Stimulated activated CD4-positive, alpha-beta T cell treated with anti-CD3 and anti-CD28 coated beads, Interleukin-1b, Interleukin-23, amount 100 ng/mL, for 48 hours (primary cell): ENCODE results near the gene UBE2H.
"Not testable (repeated sequence)": the region's sequence is repeated elsewhere in the genome, so short reads cannot be mapped to it uniquely, and the experiment has no call there.

Experiments used
- DNase-seq: peaks from one replicate; pipeline ENCODE4 v3.0.0-alpha.2; 2020

Gene UBE2H

DNA sequence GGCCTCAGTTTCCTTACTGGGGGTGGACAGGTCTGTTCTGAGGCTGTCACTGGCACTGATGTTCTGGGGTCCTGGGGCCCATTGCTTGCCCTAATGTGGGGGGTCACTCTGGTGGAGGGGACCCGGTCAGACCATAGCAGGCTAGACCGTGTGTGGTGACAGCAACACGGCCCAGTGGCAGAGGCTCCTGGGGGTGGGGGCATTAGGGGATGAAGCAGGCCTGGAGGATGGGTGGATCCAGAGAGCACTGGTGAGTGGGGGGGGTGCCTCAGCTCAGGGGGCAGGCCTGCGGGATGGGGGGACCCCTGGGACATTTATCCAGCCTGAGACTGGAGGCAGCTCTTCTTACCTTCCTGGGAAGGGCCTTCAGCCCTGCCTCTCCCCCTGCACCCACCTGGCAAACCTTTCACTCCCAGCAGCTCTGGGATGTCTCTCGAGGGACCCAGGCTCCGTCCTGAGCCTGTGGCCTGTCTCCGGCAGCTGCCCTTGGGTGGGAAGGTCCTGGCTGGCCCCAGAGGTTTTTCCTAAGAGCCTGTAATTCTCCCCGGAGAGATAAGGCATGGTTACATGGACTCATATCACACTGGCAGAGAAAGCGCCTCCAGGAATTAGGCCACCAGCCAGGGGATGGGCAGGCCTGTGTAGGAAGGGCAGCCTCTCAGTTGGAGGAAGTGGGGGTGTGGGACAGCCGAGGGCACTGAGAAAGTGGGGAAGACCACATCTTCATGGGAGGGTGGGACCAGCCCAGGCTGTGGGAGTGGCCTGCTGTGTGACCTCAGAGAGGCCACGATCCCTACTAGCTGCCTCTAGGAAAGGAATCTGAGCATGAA is 147.7 kb downstream of the UBE2H start:
- no peak for DNase-seq

DNA sequence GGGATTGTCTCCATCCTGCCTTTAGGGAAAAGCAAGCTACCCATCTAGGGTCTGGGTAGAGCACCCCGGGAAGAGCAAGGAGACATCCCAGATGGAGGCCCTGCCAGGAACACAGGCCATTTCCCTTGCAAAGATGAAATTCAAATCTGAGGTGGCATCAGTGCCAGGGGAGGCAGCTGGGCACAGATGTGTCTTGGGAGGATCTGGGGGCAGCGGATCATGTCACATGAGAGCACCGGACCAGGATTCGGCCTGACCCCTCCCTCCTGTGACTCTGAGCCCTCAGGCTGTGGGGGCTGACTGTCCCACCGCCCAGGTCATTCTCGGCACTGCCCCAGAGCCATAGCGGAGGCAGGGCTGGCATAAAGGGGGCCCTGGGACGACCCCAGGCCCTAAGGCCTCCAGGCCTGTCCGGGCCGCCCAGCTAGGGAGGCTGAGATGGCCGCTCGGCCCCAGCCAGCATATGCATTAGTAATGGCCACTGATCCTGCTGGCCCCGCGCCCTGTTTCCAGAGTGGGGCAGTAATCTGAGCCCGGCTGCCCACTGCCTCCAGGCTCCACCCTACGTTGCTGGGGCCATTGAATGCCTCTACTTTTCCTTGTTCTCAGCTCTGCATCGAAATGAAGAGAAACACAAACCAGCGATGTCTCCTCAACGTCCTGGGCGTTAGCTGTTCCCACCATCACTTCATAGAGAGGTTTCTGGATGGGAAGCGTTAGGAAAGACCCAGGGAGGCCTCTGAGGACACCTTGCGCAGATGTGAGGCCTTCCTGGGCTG is 148.5 kb downstream of the UBE2H start:
- DNase-seq: no peak

DNA sequence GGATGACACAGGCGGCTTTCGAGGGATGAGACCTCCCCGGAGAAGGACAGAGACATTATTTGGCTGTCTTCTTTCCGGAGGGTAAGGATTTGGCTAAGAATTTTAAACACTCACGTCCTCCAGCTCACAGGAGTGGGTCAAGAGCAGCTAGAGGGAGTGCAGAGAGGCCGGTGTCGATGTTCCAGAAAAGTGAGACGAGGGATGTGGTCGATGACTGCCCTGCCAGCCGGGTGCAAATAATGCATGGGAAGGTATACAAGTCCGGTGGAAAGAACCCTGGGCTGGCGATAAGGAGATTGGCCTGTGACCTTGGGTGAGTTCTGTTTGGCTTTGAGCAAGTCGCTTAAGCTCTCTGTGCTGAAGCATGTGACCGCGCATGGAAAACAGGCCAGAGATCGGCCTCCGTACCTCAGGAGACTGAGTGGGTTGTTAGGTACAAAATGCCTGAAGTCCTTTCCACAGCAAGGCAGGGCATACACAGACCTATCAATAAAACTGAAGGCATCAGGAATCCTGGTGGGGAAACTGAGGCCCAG is 149.1 kb downstream of the UBE2H start:
- no peak for DNase-seq

DNA sequence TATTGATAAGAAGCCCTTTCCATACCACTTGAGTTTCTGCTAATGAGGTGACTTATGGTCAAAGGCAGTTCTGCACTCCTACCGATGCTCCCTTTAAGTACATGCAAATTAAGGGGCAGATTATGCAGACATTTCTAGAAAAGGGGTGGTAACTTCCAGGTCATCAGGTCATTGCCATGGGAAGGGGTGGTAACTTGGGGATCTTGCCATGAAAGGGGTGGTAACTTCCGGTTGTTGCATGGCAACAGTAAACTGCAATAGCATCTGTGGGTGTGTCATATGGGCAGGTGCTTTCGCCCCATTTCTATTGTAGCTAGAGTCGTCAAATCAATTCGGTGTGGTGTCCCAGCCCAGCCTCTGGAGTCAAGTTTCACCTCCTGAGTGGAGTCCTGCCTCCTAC is 150.9 kb downstream of the UBE2H start:
- no peak for DNase-seq

DNA sequence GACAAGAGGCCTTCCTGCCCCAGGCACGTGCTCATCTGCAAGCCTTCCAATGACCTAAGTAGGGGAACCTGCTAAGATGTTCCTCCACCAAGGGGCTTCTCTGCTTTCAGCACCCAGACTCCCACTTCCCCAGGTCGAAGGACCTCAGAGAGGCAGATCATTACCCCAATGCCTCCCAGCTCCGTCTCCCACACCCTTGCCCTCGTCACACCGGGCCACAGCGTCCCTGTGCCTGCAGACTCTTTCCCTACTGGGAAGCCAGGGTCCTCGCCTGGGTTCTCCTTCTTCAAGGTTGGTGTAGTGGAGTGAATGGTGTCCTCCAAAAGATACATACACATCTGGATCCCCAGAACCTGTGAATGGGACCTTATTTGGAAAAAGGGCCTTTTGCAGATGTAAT is 151.9 kb downstream of the UBE2H start:
- no peak for DNase-seq

DNA sequence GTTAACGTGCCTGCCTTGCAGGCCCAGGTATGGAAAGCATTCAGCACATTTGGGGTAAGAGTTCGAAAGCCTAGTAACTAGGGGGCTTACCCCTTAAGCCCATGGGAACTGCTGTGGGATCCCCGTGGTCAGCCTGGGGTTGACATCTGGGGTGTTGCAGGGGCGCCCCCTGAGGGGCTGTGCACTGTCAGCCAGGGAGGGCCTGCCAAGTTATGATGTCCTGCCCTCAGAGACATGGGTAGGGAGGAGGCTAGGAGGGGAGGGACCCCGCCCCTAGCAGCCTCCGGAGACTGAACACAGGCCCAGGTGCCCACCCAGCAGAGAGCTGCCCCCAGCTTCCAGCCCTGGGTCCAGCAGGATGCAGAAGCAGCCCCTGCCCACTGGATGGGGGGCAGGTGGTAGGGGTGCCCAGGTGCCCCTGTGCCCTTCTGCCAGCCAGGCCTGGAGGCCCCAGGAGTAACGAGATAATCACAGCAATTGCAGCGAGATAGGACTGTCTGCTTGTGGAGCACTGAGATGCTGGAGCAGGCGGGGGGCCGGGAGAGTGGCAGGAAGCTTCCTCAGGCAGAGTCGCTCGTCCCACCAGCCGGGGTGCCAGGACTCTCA is 153.3 kb downstream of the UBE2H start:
- DNase-seq: no peak

DNA sequence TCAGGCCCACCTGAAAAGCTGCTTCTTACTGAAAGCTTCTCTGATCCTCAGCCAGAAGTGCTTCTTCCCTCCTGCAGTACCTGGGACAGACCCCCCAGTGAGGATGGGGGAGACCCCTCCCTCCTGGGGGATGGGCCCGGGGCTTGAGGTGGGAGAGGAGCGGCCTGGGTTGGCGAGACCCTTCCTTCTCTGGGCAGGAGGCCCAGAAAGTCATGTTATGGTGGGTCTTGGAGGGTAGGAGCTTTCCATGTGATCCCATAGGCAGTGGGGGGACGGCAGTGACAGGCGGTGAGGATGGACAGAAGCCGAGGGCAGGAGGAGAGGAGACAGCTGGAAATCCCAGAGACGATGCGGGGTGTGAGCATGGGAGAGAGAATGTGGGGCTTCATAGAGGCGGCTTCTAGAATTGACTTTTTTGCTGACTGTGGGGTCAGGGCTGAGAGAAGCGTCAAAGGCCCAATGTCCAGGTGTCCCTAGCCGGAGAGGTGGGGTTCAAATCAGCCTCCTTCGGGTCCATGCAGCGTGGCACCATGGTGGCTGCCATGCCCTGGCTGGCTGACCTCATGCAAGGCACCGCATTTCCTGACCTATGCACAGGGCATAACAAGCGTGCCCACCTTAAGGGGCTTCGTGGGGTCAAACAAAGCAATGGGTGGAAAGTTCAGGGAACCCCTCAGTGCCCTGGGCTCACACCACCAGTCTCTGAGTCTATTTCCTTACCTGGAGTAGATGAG is 154.0 kb downstream of the UBE2H start:
- DNase-seq: no peak

DNA sequence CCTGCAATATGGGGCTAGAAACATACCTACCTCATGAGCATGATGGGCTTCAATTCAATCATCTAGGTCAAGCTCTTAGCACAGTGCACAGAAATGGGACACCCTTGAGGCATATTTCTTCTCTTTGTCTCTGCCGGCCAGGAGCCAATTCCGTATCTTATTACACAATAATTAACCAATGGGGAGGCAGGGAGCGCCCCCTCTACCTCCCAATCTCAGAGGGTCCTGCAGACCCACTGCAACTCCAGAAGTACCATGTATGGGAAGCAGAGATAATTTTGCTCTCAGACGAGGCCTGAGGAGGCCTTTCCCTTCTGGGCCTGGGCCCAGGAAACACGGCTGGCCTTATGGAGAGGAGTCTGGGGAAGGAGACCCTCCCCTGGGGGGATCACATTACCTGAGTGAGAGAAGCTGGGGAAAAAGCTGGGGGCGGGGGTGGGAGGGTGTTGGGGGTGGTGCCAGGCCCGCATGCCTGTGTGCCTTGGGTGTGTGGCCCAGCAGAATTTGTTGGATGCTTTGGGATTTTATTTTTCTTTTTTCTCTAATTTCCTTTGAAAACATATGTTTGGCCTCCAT is 155.5 kb downstream of the UBE2H start:
- DNase-seq: no peak

DNA sequence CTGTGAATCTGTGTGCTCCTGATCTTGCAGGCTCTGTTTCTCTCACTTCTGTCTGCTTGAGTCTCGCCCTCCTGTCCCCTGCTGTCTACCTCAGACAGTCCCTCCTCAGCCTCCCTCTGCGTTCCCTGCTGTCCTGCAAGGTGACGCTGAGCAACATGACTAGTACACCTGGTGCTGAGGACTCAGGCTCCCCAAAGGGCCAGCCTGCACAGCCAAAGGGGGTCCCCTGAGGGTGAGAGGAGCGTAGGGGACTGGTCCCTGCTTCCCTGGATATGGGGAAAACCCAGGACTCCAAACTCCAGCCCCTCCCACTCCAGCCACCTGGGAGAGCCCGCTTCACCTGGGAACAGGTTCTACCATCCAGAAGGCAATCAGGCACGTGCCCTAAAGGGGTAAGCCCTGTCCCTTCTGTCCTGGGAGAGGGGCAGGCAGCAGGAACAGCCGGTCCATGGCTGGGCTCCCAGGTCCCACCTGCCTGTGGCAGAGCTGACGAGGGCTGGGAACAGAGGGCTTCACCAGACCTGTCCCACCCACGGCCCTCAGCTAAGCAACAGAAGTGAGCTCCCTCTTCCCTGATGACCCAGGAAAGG is 156.5 kb downstream of the UBE2H start:
- DNase-seq: no peak

DNA sequence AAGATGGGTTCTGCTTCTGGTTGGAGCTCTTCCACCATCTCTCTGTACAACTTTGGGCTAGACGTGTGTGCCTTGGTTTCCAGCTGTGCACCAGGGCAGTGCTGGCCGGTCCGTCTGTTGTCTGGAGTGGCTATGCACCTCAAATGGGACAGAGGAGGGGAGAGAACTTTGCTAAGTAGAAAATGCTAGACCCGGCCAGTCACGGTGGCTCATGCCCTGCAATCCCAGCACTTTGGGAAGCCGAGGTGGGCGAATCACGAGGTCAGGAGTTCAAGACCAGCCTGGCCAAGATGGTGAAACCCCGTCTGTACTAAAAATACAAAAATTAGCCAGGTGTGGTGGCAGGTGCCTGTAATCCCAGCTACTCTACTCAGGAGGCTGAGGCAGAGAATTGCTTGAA is 158.3 kb downstream of the UBE2H start:
- not testable (repeated sequence) for DNase-seq

DNA sequence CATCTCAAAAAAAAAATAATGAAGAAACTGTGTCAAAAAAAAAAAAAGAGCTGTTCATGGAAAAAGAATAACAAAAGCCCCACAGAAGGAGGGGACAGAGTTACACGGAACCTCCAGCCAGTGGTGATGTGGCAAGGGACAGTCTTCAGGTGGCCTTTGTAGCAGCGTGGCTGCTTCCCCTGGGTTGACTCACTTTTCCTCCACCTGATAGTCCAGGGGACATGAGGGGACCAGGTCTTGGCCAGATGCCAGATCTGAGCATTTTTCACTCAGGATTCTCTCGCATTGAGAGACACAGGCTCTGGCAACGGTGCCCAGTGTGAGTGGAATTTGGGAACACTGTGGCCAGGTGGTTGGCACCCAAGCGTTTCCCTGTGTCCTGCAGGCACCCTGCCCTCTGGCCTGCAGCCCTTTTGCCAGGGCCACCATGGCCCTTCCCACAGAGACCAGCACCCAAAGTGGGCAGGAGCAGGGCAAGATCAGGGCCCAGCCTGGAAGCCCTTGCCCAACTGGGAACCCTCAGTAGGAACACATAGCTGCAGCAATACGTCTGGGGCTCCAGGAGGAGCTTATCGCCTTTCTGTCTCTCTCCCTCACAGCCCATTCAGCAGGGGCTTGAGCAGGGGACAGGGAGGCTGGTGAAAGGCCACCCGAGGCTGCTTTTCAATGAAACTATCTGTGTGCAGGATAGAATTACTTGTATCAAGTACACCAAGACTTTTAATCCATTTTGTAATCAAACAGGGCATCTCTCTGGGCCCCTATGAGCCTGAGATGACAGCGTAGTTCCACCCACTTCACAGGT is 159.1 kb downstream of the UBE2H start:
- DNase-seq: no peak

DNA sequence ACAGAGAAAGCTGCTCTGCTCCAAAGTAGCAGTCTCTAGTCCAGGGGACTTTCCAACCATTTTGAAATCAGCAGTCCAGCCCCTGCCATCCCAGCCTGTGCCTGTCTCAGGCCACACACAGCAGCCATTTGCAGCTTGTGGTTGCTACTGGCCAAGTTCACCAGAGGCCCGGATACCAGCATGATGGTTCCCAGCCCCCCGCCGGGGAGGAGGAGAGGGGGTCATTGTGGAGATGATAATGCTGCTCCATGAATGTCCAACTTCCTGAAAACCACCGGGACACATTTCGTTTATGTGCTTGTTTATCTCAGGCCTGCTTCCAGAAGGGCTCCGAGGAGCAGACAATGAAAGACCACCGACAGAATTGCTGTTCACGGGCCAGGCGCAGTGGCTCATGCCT is 160.0 kb downstream of the UBE2H start:
- no peak for DNase-seq

DNA sequence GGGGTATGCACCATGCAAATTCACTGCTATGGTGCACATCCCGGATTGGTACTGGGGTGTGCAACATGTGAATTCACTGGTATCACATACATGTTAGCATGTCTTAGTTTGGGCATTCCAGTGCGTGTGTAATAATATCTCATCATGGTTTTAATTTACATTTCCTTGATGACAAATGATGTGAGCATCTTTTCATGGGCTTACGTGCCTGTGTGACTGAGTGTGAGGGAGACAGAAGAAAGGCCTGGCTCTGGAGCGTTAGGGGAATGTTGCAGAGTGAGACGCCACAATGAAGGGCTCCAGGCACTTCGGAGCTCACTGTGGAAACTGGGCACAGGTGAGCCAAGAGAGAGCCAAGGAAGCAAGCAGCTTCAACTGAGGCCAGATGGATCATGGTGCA is 162.6 kb downstream of the UBE2H start:
- no peak for DNase-seq

DNA sequence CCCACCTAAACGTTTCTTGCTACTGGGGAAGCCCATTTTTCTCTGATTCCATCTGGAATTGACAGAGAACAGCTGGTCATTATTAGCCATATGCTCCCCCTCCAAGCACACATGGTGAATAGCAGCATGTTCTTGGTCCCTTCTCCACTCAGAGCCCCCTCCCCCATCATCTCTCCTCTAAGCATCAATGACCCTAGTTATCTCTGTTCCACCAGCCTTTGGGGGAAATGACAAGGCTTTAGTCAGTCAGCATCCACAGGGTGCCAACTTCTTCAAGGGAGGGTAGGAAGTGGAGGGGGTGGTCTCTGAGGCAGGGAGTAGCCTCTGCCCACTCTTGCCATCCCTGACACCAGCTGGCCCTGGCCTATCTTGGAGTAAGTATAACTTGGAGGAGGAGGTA is 163.1 kb downstream of the UBE2H start:
- no peak for DNase-seq

DNA sequence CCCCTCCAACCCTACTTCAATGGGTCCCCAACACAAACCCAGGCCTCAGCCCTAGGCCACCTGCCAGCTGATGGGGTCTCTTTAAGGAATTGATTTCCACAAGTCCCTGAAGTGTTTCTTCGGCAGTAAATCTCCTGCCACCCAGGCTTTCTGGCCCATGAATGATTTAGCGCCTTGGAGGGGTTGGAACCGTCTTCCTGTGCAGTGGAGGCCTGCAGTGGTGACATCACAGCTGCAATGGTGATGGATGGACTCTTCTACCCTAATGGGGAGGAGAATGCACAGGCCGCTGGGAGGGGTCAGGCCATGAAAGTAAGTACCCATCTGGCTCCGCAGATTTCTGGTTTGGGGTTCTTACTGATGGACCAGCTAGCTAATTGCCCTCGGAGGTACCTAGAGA is 163.8 kb downstream of the UBE2H start:
- DNase-seq: no peak

DNA sequence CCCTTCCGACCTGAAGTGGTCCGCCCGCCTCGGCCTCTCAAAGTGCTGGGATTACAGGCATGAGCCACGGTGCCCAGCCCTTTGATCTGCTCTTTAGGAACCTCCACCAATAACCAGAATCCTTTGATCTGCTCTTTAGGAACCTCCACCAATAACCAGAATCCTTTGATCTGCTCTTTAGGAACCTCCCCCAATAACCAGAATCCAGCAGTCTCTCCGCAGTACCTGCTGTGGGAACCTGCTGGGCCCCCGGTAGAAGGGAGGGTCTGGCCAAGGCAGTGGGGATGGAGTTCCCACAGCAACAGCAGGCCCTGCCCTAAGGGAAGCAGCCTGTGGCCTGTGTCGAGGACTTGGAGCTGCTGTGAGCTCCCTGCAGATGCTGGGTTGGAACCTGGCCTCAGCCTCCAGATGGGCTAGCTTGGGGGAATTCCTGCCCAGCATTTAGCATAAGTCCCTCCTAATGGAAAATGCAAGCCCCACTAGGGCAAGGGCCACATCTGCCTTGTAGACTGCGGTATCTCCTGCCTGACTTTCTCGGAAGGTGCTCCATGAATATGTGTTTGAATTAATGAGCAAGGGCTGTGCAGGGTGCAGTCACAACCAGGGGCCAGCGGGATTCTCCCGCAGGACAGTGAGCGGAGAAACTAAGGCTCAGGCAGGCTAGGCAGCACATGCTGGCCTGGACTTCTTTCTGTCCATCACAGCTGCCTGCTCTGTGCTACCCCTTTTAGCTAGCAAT is 165.8 kb downstream of the UBE2H start:
- DNase-seq: no peak

DNA sequence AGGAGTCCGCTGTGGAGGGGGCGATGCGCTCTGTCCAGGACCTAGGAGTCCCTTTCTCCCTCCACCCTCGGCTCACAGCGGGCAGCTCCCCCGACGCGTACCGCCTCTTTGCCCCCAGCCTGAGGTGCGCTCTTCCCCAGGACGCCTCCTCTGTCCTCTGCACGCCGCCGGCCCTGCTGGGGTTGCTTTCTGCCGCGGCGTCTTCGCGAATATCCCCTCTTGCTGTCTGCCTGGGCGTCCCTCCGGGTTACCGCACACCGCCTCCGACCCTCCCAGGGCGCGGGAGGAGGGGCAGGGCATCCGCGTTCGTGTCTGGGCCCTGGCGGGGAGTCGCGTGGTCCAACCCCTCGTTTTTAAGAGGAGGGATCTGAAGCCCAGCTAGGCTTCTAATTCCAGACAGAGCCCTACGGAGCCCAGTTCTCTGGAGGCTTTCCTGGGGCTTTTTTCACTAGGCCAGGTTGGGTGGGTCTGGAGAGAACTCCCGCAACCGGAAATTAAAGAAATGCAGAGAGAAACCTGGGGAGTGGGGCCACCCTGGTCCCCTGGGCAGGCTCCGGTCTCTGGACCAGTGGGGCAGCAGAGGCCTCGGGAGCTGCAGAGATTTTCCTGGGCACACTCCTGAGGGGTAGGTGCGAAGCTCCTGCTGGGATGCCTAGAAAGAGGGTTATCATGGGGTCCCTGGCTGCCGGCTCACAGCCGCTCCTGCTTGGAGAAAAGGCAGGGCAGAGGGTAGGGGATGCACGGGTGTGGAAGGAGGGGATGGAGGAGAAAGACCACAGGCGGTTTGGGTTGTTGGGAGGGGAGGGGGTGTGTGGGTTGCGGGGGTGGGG is 166.9 kb downstream of the UBE2H start:
- no peak for DNase-seq

DNA sequence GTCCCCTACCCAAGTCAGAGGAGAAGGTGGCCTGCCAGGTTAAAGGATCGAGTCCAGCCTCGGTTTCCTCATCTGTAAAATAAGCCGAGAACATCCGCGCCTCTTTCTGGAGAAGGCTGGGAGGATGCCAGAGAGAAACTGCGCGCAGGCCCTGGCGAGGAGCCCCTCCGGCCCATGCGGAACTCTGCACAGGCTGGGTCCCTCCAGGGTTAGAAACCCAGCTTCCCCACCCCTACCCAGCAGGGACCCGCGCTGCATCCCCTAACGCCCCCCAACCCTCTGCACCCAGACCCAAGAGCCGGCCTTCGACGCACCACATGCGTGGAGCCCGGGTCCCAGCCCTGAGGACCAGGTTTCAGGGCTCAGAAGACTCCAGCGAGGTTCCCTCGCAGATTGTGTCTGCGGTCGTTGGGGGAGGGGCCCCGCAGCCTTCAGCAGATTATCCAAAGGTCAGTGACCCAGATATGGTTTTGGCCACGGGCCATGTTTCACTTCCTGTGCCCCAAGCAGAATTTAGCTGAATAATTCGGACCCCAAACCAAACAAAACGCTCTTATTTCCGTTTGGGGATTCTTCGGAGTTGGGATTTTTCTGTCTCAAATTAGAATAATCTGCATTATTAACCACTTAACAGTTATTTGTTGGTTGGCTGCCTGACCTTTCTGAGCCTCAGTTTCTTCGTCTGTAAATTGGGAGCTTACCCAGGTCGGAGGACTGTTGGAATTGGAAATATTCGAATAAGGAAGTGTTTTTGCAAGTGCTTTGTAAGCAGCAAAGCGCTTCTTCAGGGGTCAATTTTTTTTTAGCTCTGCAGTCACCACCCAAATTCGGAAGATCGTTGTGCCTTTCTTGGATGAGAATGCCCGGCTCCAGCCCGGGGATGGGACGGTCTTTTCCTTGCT is 167.7 kb downstream of the UBE2H start:
- no peak for DNase-seq

DNA sequence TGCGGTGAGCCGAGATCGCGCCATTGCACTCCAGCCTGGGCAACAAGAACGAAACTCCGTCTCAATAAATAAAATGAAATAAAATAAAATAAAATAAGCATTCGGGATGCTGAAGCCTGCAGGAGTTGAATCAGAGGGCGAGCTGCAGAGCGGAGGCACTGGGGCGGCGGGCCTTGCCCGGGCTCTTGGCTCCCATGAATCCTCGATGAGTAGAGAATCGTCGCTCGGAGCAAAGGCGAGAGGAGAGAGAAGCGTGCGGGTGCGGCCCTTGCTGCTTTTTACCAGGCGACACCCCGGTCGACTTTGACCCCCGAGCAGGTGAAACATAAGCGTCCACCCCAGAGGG is 168.3 kb downstream of the UBE2H start:
- DNase-seq: no peak
